Spinal cord (tissue), 10 donors: Measurements from ENCODE around the gene COL5A3. TPM values are rescaled to one million over a fixed set of nuclear protein-coding genes. Genes with fewer than 3 reads are reported as not detected.

ENCODE experiments used
- DNase-seq, 6 donors: peaks; one replicate each; pipeline versions ENCODE4 v3.0.0 to v3.0.0-alpha.2; 2013 to 2015; ENCODE audit warnings: low spot score in 6 of 6, low read depth in 4 of 6
- H3K27ac ChIP-seq: one replicate; pipeline ENCODE4 v1.5.1; 2013; ENCODE audit warnings: low read depth, low read length, control low read depth
- H3K27me3 ChIP-seq: one replicate; pipeline ENCODE4 v1.6.1; 2013; ENCODE audit warnings: low read length; ENCODE audit not compliant: control insufficient read depth, insufficient read depth
- H3K36me3 ChIP-seq: one replicate; pipeline ENCODE4 v1.6.1; 2013; ENCODE audit warnings: low read length; ENCODE audit not compliant: control insufficient read depth, insufficient read depth
- H3K4me1 ChIP-seq: one replicate; pipeline ENCODE4 v1.6.1; 2013; ENCODE audit warnings: low read length; ENCODE audit not compliant: control insufficient read depth, insufficient read depth
- H3K4me3 ChIP-seq: one replicate; pipeline ENCODE4 v1.5.1; 2013; ENCODE audit warnings: low read depth, low read length, control low read depth
- H3K9me3 ChIP-seq: one replicate; pipeline ENCODE4 v1.6.1; 2013; ENCODE audit warnings: low read length; ENCODE audit not compliant: control insufficient read depth, insufficient read depth
- WGBS: methylation state at CpG from one replicate; pipeline ENCODE4 v1.1.5; 2013; ENCODE audit warnings: missing lambda C conversion rate; ENCODE audit not compliant: insufficient coverage; 5-methylcytosine and 5-hydroxymethylcytosine counted together
- polyA plus RNA-seq, 2 donors: library from polyadenylated mRNA; unstranded; fragments of 120-200 nt; gene quantifications; one replicate each; pipeline ENCODE4 v1.2.1, GENCODE V29; 2013; ENCODE audit not compliant: insufficient read length in 2 of 2
- total RNA-seq, 2 donors: library from RNA; depleted of rRNA in 1 of 2; stranded (reverse); fragments of 120-200 nt in 1 of 2; fragments of >200 nt in 1 of 2; gene quantifications; one replicate each; pipeline versions ENCODE4 v1.2.3 to v1.2.4, GENCODE V29; 2013 to 2014
- donor health status: healthy.

Gene COL5A3
- total and polyA plus RNA-seq, 4 donors: 7.8 to 18.1 (median 14.7) TPM

DNA sequence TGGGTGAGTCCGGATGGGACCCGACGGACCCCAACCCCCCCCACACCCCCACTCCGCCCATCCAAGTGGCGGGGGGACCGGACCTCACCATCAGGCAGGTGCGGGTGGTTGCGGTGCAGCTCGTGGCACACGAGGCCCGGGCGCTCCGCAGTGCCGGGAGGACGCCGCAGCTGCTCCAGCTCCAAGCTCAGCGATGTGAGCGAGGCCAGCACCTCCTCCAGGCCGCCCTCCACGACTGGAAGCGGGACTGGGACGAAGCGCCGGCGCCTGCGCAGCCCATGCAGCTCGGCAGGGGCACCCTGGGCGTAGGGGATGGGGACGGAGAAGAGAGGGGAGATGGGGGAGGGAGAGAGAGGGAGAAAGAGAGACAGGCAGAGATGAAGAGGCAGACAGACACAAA lies 43.9 kb downstream of the COL5A3 start:
- no peak overlapping the region for H3K27ac ChIP-seq
- no peak overlapping the region for H3K4me3 ChIP-seq
- peaks cover 4% of the 10 kb centered on the region for H3K4me1 ChIP-seq
- 15% methylated on average over 29 of the region's 29 CpGs for WGBS
- peaks cover 16% of the 10 kb centered on the region for H3K27me3 ChIP-seq
- no peaks in the 10 kb centered on the region for H3K9me3 ChIP-seq
- peaks cover 21% of the 10 kb centered on the region for H3K36me3 ChIP-seq
- no peak for DNase-seq

DNA sequence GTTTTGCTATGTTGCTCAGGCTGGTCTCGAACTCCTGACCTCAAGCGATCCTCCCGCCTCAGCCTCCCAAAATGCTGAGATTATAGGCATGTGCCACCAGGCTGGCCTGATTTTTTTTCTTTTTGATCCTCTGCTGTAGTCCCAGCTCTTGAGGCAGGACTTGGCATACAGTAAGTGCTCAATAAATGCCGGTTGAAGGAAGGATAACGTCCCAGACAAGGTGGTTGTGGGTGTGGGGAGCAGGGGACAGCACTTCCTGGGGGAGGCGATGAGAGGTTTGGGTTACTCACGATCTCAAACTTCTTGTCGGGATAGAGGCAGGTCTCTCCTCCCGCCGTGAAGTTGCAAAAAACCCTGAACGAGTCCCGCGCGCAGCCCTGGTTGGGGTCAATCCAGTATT lies 44.3 kb downstream of the COL5A3 start:
- WGBS: 50% methylated on average over 11 of the region's 14 CpGs
- peaks cover 16% of the 10 kb centered on the region for H3K27me3 ChIP-seq
- H3K4me3 ChIP-seq: no peak overlapping the region
- H3K9me3 ChIP-seq: no peaks in the 10 kb centered on the region
- DNase-seq: no peak
- H3K4me1 ChIP-seq: peaks cover 4% of the 10 kb centered on the region
- H3K27ac ChIP-seq: no peak overlapping the region
- H3K36me3 ChIP-seq: peaks cover 21% of the 10 kb centered on the region

DNA sequence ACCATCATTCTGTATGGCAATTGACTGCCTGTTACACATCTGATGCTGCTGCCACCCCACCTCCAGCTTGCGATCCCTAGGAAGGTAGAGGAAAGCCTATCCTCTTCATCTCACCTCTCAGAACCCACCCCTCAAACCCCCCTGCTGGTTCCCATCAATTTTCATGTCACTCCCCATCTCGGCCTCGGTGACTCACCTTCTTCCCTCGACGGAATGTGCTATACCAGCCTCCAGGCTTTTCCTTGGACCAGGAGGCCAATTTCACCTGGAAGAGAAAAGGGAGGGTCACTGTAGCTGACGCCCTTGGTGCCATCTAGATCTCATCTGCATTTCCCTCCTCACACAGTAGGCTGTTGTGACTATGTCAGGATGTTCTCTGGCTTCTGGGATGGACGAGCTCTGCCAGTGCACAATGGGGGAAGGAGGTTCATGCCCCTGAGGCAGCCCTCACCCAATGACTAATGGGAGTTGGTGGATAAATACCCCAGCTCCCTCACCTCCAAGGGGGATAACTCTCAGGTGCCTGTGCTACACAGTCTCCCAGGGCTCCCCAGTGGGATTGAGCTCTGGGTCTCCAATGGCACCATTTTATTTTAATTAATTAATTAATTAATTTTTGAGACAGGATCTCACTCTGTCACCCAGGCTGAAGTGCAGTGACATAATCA lies 47.5 kb downstream of the COL5A3 start:
- H3K27ac ChIP-seq: no peak overlapping the region
- WGBS: 100% methylated on average over 1 of the region's 7 CpGs

GRCh38 chr19:9961103-9961502 lies 49.2 kb downstream of the COL5A3 start:
- DNase-seq: no peak
- no peaks in the 10 kb centered on the region for H3K9me3 ChIP-seq
- H3K27ac ChIP-seq: no peak overlapping the region
- no peaks in the 10 kb centered on the region for H3K4me1 ChIP-seq
- no peak overlapping the region for H3K4me3 ChIP-seq
- WGBS: 86% methylated on average over 1 of the region's 4 CpGs
- H3K27me3 ChIP-seq: peaks cover under 1% of the 10 kb centered on the region
- peaks cover 7% of the 10 kb centered on the region for H3K36me3 ChIP-seq

More for the DNA sequence above, 47.5 kb downstream of the COL5A3 start:
- DNase-seq: no peak
- peaks cover 4% of the 10 kb centered on the region for H3K4me1 ChIP-seq
- no peaks in the 10 kb centered on the region for H3K9me3 ChIP-seq
- H3K27me3 ChIP-seq: peaks cover 9% of the 10 kb centered on the region
- peaks cover 10% of the 10 kb centered on the region for H3K36me3 ChIP-seq
- H3K4me3 ChIP-seq: no peak overlapping the region

DNA sequence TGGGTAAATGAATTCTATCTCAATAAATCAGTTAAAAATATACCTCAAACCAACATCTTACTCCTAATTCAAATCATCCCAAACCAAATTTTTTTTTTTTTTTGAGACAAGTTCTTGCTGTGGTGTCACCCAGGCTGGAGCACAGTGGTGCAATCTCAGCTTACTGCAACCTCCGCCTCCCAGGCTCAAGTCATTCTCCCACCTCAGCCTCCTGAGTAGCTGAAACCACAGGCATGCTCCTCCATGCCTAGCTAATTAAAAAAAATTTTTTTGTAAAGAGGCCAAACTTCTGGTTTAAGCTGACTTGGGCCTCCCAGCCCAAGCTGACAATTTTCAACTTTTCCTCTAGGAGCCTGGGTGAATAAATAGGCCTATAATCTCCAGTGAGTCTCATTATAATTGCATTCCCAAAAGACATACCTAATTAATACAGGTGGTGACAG lies 51.9 kb downstream of the COL5A3 start:
- Histone ChIP-seq H3K9me3 (no peaks in the 10 kb centered on the region), H3K4me1 (peaks cover 10% of the 10 kb centered on the region), H3K4me3 (no peak overlapping the region), H3K36me3 (peaks cover 7% of the 10 kb centered on the region), H3K27me3 (no peaks in the 10 kb centered on the region), H3K27ac (no peak overlapping the region)
- no peak for DNase-seq
- 80% methylated on average over 1 of the region's 1 CpG for WGBS

- H3K27ac ChIP-seq: no peak overlapping the region
- H3K9me3 ChIP-seq: no peaks in the 10 kb centered on the region
- peaks cover 7% of the 10 kb centered on the region for H3K36me3 ChIP-seq
- DNase-seq: no peak
- H3K27me3 ChIP-seq: no peaks in the 10 kb centered on the region
- no peak overlapping the region for H3K4me3 ChIP-seq
- WGBS: 100% methylated on average over 1 of the region's 3 CpGs
- peaks cover 14% of the 10 kb centered on the region for H3K4me1 ChIP-seq
Measured at GRCh38 chr19:9956956-9957355, 53.3 kb downstream of the COL5A3 start.

DNA sequence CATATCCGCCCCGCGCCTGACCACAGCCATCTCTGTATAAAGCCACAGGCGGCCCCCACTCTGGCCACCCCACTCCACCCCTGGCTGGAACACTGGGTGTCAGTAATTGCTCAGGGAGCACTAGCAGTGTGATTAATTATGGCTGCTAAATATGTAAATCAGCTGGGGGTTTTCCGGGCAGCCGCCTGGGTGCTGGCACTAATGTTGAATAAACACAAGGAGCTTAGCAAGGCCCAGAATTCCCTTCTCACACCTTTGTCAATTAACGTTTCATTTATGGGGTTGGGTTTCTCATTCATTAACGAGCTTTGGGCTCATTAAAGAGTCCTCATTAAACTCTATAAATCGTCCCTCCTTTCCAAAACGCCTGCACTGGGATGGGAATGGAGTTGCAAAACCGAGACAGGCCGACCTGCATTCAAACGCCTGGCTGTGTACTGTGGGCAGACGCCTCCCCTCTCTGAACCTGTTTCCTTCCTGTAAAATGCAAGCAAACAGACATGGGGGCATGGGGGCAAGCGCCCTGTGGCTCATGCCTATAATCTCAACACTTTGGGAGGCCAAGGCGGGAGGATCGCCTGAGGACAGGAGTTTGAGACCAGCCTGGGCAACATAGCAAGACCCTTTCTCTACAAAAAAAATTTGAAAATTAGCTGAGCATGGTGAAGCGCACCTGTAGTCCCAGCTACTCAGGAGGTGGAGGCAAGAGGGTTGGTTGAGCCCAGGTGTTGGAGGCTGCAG lies 56.3 kb downstream of the COL5A3 start:
- H3K27ac ChIP-seq: no peak overlapping the region
- H3K4me1 ChIP-seq: peaks cover 14% of the 10 kb centered on the region
- WGBS: 50% methylated on average over 3 of the region's 18 CpGs
- H3K27me3 ChIP-seq: no peaks in the 10 kb centered on the region
- DNase-seq: peak in 2 of 6 donors; percentile 91 to 92
- H3K4me3 ChIP-seq: no peak overlapping the region
- H3K36me3 ChIP-seq: no peaks in the 10 kb centered on the region
- H3K9me3 ChIP-seq: no peaks in the 10 kb centered on the region

DNA sequence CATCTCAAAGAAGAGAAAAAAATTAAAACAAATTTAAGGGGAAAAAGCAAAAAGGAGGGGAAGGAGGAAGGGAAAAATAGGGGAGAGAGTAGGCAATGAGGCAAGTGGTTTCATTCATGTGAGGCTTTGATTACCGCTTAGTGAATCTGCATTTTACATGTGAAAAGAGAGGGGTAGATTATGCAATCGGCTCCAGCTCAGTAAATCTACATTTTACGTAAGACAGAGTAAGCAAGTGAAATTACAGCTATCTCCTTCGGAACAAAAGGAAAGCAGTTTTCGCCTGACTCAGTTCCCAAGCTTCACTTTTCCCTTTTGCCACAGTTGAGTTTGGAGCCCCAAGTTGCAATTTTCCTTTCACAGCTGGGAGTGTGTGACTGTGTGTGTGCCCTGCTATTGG lies 58.0 kb downstream of the COL5A3 start:
- H3K27ac ChIP-seq: no peak overlapping the region
- no peaks in the 10 kb centered on the region for H3K36me3 ChIP-seq
- no peaks in the 10 kb centered on the region for H3K27me3 ChIP-seq
- no peaks in the 10 kb centered on the region for H3K9me3 ChIP-seq
- peaks cover 14% of the 10 kb centered on the region for H3K4me1 ChIP-seq
- no peak for DNase-seq
- no CpG with 5 or more reads among the region's 5 CpGs for WGBS
- H3K4me3 ChIP-seq: no peak overlapping the region

GRCh38 chr19:9947441-9947840 lies 62.9 kb downstream of the COL5A3 start:
- peaks cover 15% of the 10 kb centered on the region for H3K4me1 ChIP-seq
- WGBS: no CpG with 5 or more reads among the region's 4 CpGs
- no peak overlapping the region for H3K27ac ChIP-seq
- no peaks in the 10 kb centered on the region for H3K36me3 ChIP-seq
- no peak for DNase-seq
- no peak overlapping the region for H3K4me3 ChIP-seq
- H3K27me3 ChIP-seq: no peaks in the 10 kb centered on the region
- H3K9me3 ChIP-seq: no peaks in the 10 kb centered on the region
